Stomach (tissue), 9 donors: ENCODE results near the gene FSTL5. TPM values are rescaled to one million over a fixed set of nuclear protein-coding genes. Genes with fewer than 3 reads are reported as not detected.

Source experiments
- DNase-seq, 2 donors: peaks; one replicate each; pipeline versions ENCODE4 v3.0.0 to v3.0.0-alpha.2; 2013 to 2019
- H3K27ac ChIP-seq, 5 donors: fragments of 200-600 bp in 4 of 5; sonication (generic) in 4 of 5; one replicate each; pipeline ENCODE4 v1.5.1; 2013 to 2019; ENCODE audit warnings: mild to moderate bottlenecking in 1 of 5, moderate library complexity in 1 of 5
- H3K27me3 ChIP-seq, 3 donors: fragments of 200-600 bp; sonication (generic); one replicate each; pipeline ENCODE4 v1.5.1; 2017 to 2019; ENCODE audit warnings: mixed run types in 1 of 3
- H3K36me3 ChIP-seq, 4 donors: fragments of 200-600 bp; sonication (generic); 1 replicate in 3 of 4; 2 replicates in 1 of 4; pipeline ENCODE4 v1.5.1; 2016 to 2019
- H3K4me1 ChIP-seq, 4 donors: fragments of 200-600 bp; sonication (generic); one replicate each; pipeline ENCODE4 v1.5.1; 2016 to 2019
- H3K4me3 ChIP-seq, 4 donors: fragments of 200-600 bp; sonication (generic) in 3 of 4; one replicate each; pipeline ENCODE4 v1.5.1; 2016 to 2019; ENCODE audit warnings: mild to moderate bottlenecking in 1 of 4
- H3K9me3 ChIP-seq, 4 donors: fragments of 200-600 bp; sonication (generic); one replicate each; pipeline ENCODE4 v1.5.1; 2016 to 2019
- EP300 ChIP-seq: sonication (generic); formaldehyde crosslinking; IDR thresholded peaks from one replicate; pipeline ENCODE4 v1.6.1; 2017; ENCODE audit warnings: antibody characterized with exemption
- POLR2A ChIP-seq, 4 donors: fragments of 450-650 bp; IDR thresholded peaks; one replicate each; pipeline ENCODE4 v1.6.1; 2016; ENCODE audit warnings: antibody characterized with exemption in 4 of 4, control low read depth in 2 of 4, mild to moderate bottlenecking in 1 of 4, moderate library complexity in 1 of 4
- POLR2AphosphoS5 ChIP-seq, 3 donors: sonication (generic); formaldehyde crosslinking; IDR thresholded peaks; one replicate each; pipeline ENCODE4 v1.6.1; 2016; ENCODE audit warnings: antibody characterized with exemption in 3 of 3
- WGBS, 5 donors: extraction: QIAGEN DNeasy Blood & Tissue Kit in 3 of 5; methylation state at CpG; one replicate each; pipeline versions ENCODE4 v1.1.5 to v1.1.7; 2013 to 2018; 5-methylcytosine and 5-hydroxymethylcytosine counted together
- intact Hi-C: fragments of 100-400 bp; cut with DNase I; formaldehyde crosslinking; loops from one replicate; pipeline ENCODE4 v1.15.1; 2023; ENCODE audit warnings: low total_unique reads
- polyA plus RNA-seq, 3 donors: library from polyadenylated mRNA; stranded (reverse); fragments of 200-250 nt; gene quantifications; one replicate each; pipeline ENCODE4 v1.2.3, GENCODE V29; 2013
- total RNA-seq, 5 donors: library from RNA; depleted of rRNA; stranded (reverse); fragments of >200 nt; gene quantifications; one replicate each; pipeline versions ENCODE4 v1.1.0 to v1.2.3, GENCODE V29; 2014 to 2016
- TF ChIP-seq, protein P1 (sequence below), 7 experiments: fragments of 450-650 bp in 4 of 7; fragments of 200-600 bp in 3 of 7; sonication (generic) in 3 of 7; IDR thresholded peaks; one replicate each; pipeline ENCODE4 v1.5.1; 2016 to 2019; ENCODE audit warnings: antibody characterized with exemption in 7 of 7, control low read depth in 2 of 7, mild to moderate bottlenecking in 1 of 7
- donor health status: healthy with polysubstance abuse.
- donor health status: Bipolar disorder and iron deficiency.
- donor health status: healthy.

Gene FSTL5
- total and polyA plus RNA-seq, 8 donors: 4.6 TPM; not detected in 7

DNA sequence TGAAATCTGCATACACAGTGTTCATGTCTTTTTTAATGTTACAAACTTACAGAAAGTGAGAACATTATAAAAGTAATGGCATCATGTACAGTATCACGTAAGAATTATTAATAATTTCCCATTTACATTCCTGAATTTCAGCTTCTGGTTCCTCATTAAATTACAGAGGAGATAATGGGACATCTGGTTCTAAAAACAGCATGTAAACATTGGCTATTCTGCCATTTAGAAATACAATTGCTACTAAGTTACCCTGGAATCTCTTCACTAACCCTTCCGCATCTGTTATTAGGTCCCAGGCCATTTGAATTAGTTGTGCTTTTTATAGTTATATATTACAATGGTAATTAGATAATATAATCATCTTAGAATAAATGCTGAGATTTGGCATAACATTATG, 505.1 kb downstream of the FSTL5 start:
- peak in 1 of 2 donors; percentile 5 for DNase-seq
- Histone ChIP-seq H3K4me1 (peaks cover 0 to 4% (median 0%) of the 10 kb centered on the region in 4 donors), H3K36me3 (no peaks in the 10 kb centered on the region), H3K27ac (no peak overlapping the region), H3K27me3 (no peaks in the 10 kb centered on the region), H3K4me3 (no peak overlapping the region), H3K9me3 (no peaks in the 10 kb centered on the region)
- 77 to 89% (median 87%) methylated on average over 2 of the region's 2 CpGs for WGBS, 5 donors
- intact Hi-C loops: no loop called here
- no peak for TF ChIP-seq POLR2A (IDR thresholded peaks at IDR 0.05)
- no peak for TF ChIP-seq POLR2AphosphoS5 (IDR thresholded peaks at IDR 0.05)
- no peak for TF ChIP-seq EP300
- TF ChIP-seq, protein P1, sequence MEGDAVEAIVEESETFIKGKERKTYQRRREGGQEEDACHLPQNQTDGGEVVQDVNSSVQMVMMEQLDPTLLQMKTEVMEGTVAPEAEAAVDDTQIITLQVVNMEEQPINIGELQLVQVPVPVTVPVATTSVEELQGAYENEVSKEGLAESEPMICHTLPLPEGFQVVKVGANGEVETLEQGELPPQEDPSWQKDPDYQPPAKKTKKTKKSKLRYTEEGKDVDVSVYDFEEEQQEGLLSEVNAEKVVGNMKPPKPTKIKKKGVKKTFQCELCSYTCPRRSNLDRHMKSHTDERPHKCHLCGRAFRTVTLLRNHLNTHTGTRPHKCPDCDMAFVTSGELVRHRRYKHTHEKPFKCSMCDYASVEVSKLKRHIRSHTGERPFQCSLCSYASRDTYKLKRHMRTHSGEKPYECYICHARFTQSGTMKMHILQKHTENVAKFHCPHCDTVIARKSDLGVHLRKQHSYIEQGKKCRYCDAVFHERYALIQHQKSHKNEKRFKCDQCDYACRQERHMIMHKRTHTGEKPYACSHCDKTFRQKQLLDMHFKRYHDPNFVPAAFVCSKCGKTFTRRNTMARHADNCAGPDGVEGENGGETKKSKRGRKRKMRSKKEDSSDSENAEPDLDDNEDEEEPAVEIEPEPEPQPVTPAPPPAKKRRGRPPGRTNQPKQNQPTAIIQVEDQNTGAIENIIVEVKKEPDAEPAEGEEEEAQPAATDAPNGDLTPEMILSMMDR (IDR thresholded peaks at IDR 0.05): no peak

DNA sequence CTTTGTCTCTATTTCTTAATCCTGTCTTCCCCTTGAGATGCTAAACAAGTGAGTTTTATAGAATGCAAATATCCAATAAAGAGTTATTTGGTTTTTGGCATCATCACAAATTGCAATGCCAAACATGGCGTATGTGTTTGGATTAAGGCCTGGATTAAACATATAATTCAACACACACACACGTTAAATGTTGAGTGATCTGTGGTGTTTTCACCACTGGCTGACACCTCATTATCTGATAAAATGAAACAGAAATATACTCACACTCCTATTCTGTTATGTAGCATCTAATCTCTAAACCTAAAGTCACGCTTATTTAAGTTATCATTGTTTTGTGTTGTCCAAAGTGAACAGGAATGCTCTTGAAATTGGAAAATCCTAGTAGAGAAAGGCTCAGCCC, 506.2 kb downstream of the FSTL5 start:
- Histone ChIP-seq H3K4me3 (no peak overlapping the region), H3K4me1 (peaks cover 0 to 9% (median 0%) of the 10 kb centered on the region in 4 donors), H3K9me3 (no peaks in the 10 kb centered on the region), H3K27ac (no peak overlapping the region), H3K36me3 (no peaks in the 10 kb centered on the region), H3K27me3 (no peaks in the 10 kb centered on the region)
- intact Hi-C loops: no loop called here
- WGBS, 5 donors: 61 to 70% (median 64%) methylated on average over 3 of the region's 3 CpGs
- DNase-seq: no peak
- TF ChIP-seq, protein P1 (IDR thresholded peaks at IDR 0.05): no peak
- no peak for TF ChIP-seq EP300
- no peak for TF ChIP-seq POLR2A (IDR thresholded peaks at IDR 0.05)
- no peak for TF ChIP-seq POLR2AphosphoS5 (IDR thresholded peaks at IDR 0.05)

DNA sequence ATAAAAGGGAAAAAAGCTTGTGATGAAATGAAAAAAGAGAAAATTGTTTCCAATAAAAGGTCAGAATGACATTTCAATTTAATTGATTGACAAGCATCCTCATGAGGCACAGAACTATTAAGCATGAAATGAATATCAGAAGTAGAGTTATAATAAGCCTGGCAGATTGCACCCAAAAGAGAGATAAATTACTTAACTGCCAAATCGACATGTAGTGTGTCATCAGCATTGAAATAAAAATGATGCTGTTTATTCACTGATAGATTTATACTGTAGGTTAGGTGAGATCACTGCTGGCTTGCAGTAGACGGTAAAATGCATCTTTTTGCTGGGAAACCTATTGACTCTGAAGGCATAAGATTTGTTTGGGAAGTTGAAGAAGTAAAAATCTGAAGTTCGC, 507.2 kb downstream of the FSTL5 start:
- WGBS, 5 donors: 73 to 87% (median 81%) methylated on average over 3 of the region's 3 CpGs
- Histone ChIP-seq H3K4me1 (peaks cover 0 to 9% (median 0%) of the 10 kb centered on the region in 4 donors), H3K36me3 (no peaks in the 10 kb centered on the region), H3K9me3 (no peaks in the 10 kb centered on the region), H3K4me3 (no peak overlapping the region), H3K27ac (no peak overlapping the region), H3K27me3 (no peaks in the 10 kb centered on the region)
- TF ChIP-seq POLR2AphosphoS5 (IDR thresholded peaks at IDR 0.05): no peak
- TF ChIP-seq EP300: no peak
- TF ChIP-seq, protein P1 (IDR thresholded peaks at IDR 0.05): no peak
- no peak for TF ChIP-seq POLR2A (IDR thresholded peaks at IDR 0.05)
- intact Hi-C loops: no loop called here
- DNase-seq: no peak

DNA sequence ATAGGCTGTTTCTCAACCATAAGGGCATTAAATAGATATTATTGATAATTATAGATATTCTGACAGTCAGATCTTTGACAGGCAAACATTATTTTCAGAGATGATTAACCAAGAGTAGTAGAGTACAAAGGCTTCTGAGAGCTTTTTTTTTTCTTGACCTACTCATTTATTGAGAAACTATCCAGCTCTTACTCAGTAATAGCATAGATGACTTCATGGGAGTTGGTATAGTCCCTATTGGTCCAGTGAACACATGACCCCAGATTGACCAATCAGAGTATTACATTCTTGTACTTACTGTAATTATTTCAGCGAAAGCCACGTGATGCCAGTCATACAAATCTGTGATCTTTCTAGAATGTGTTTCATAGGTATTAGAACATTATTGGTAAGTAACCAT, 508.7 kb downstream of the FSTL5 start:
- 91 to 100% (median 93%) methylated on average over 2 of the region's 2 CpGs for WGBS, 5 donors
- peaks cover 0 to 9% (median 0%) of the 10 kb centered on the region in 4 donors for H3K4me1 ChIP-seq
- intact Hi-C loops: no loop called here
- no peaks in the 10 kb centered on the region for H3K36me3 ChIP-seq
- no peaks in the 10 kb centered on the region for H3K9me3 ChIP-seq
- TF ChIP-seq, protein P1 (IDR thresholded peaks at IDR 0.05): no peak
- no peaks in the 10 kb centered on the region for H3K27me3 ChIP-seq
- DNase-seq: no peak
- no peak overlapping the region for H3K27ac ChIP-seq
- no peak overlapping the region for H3K4me3 ChIP-seq
